GM18507 (cell line): ENCODE measurements around the gene PLXNA4.

ENCODE experiments used
- DNase-seq: peaks from one replicate; pipeline ENCODE4 v3.0.0; 2011; ENCODE audit warnings: low read depth; ENCODE audit not compliant: insufficient read length; ENCODE audit errors: extremely low spot score
- FAIRE-seq: peaks from 2 replicates; lab custom pipeline; 2011; peaks lifted over from hg19 to GRCh38; lab: Jason Lieb, UNC

The PLXNA4 gene

GRCh38 chr7:132458729-132459128 lies 117.5 kb downstream of the PLXNA4 start:
- DNase-seq (no peak), FAIRE-seq (no peak)

GRCh38 chr7:132457658-132458057 lies 118.6 kb downstream of the PLXNA4 start:
- no peak for FAIRE-seq
- DNase-seq, result no peak

- no peak for FAIRE-seq
Measured at GRCh38 chr7:132456418-132456817, 119.9 kb downstream of the PLXNA4 start.

DNA sequence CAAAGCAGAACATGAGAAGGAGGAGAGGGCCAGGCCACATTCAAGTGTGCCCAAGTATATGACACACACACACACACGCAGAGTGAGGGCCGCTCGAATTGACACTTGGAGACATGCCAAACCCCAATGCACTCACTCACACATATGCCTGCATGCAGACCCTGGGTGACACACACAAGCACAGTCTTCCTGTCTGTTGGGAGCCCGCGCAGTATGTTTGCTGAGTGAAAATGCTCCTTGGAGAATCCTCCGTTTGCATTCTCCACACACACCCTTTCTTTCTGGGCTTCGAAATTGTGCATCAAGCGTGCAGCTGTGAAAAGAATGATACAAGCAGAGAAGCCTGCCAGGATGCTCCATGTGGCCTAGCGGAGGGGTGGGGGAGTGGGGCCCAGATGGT lies 120.9 kb downstream of the PLXNA4 start:
- no peak for FAIRE-seq

More at GRCh38 chr7:132456418-132456817, 119.9 kb downstream of the PLXNA4 start:
- no peak for DNase-seq

DNA sequence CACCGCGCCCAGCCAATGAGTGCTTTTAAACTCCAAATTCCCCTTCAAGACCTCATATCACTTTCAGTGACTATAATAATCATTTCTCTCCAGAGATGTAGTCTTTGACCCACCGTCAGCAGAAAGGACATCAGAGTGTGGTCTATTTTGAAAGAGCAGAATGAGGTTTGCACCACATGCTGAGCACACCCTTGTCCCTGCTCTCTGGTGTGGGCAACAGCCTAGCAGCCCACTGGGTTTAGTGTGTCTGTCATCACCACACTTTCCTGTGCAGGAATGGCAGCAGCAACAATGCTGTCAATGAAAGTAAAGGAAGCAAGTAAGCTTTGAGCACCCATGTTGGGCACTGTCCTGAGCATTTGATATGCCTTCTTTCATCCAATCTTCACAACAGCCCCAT lies 122.4 kb downstream of the PLXNA4 start:
- no peak for FAIRE-seq
- DNase-seq, result no peak

More for the DNA sequence above, 120.9 kb downstream of the PLXNA4 start:
- DNase-seq, result no peak

DNA sequence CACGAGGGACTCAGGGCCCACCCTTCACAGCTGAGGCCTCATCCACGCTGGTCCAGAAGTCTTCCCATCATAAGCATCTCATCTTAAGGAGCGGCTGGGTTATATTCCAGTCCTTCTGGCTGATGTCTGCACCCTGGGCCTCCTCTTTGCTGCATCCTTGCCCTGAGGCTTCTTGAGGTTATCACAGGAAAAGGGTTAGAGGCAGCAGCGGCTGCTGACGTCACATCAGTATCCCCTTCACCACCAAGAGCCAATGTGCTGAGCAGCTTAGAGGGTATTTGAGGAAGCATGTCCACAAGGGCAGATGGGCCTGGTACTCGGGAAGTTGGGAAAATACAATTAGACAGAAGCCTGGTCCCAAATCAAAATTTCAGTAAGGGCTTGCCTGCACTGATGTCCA lies 125.1 kb downstream of the PLXNA4 start:
- FAIRE-seq, result no peak
- no peak for DNase-seq

DNA sequence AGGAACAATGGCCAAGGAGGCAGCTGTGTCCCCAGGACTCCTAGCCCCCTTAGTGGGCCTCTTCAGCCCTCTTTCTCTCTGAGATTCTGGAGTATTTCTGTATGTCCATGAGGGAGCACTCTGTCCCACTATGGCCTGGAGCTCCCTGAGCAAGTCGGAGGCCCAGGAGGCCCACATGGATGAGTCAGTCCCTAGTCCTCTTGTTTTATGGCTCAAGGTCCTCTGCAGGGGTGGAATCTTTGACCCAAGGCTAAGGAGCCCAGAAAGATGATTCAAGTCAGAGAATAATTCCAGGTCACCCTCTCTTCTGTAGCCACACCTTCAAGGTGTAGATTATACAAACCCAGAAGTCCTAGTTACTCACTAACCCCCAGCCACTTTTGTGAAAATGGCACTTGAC lies 125.6 kb downstream of the PLXNA4 start:
- FAIRE-seq (no peak), DNase-seq (no peak)

- no peak for DNase-seq
- FAIRE-seq, result no peak
Measured at GRCh38 chr7:132450188-132450587, 126.1 kb downstream of the PLXNA4 start.

GRCh38 chr7:132446666-132447278 lies 129.5 kb downstream of the PLXNA4 start:
- no peak for FAIRE-seq
- no peak for DNase-seq

GRCh38 chr7:132446260-132446659 lies 130.0 kb downstream of the PLXNA4 start:
- FAIRE-seq (no peak), DNase-seq (no peak)

GRCh38 chr7:132443761-132444520 lies 132.3 kb downstream of the PLXNA4 start:
- no peak for FAIRE-seq
- no peak for DNase-seq

- DNase-seq (no peak), FAIRE-seq (no peak)
Measured at GRCh38 chr7:132441935-132442334, 134.3 kb downstream of the PLXNA4 start.

DNA sequence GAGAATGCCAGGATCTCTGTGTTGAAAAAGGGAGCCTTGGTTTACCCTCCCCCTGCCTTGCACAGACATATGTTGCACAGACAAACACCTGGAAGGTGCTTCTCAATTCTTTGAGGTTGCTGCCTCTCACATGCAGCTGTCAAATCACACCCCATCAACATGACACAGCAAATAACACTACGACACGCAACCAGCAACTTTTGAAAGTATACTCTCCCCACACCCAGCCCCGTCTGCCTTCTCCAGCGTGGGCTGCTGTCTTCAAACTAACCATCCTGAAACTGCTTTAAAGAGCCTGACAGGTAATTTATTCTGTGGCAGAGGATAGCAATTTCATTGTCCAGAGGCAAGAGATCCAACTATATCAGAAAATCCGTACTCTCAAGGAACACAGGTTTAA lies 136.1 kb downstream of the PLXNA4 start:
- FAIRE-seq, result no peak
- no peak for DNase-seq

GRCh38 chr7:132438926-132439325 lies 137.3 kb downstream of the PLXNA4 start:
- DNase-seq (no peak), FAIRE-seq (no peak)

DNA sequence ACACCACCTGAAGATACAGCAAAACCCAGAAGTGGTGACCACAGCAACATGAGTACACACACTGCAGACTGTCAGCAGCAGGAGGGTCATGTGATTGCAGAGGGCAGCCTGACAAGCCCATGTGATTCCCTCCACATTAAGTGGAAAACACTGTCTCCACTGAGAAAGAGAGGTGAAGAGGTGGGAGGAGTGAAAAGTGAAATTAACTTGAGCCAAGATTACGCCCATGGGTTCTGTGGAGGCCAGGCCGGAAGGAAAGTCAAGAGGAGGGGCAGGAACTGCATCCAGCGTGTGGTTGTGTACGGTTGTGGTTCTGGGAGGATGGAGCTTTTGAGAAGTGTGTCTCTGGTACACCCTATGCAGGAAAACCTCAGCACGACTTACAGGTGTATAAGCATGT lies 138.5 kb downstream of the PLXNA4 start:
- no peak for DNase-seq
- FAIRE-seq, result no peak

- no peak for FAIRE-seq
Measured at GRCh38 chr7:132436121-132436520, 140.1 kb downstream of the PLXNA4 start.

GRCh38 chr7:132435016-132435990 lies 141.0 kb downstream of the PLXNA4 start:
- FAIRE-seq (no peak), DNase-seq (no peak)

More at GRCh38 chr7:132436121-132436520, 140.1 kb downstream of the PLXNA4 start:
- DNase-seq, result no peak

DNA sequence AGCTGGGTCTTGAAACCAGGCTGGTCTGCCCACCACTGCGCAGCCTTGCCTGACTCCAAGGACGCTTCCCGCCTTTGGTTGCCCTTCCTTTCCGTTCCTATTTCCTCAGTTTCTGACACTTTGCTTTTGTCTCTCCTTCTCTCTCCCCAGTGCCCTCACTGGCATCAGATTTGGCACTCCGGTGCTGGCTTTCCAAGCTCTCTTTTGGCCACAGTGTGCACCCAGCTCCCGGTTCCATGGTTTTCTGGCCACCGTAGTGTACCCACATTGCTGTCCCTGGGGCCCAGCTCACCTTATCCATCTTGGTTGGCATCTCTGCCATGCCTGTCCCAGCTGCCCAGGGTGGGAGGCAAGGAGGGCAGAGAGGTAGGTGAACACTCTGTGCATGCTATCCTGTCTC lies 142.2 kb downstream of the PLXNA4 start:
- FAIRE-seq, result no peak
- DNase-seq, result no peak

DNA sequence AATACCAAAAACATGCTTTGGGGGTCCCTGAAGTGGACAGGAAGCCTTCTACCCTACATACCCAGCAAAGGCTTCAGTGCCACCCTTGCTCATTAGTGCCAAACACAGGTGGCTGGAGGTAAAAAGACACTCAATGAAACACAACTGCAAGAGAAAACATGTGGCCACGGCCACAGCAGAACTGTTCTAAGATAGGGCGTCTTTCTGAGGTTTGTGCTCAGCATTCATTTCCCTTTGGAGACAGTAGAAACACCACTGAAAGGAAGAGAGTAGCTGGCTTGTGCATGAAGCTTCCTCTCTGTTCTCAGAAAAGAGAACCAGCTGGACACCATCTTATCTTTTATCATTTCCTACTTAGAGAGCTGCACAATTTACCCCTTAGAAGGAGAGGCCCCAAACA lies 143.0 kb downstream of the PLXNA4 start:
- DNase-seq, result no peak
- FAIRE-seq, result no peak
